Stomach (tissue), 9 donors: ENCODE measurements around the gene PUS1. TPM values are rescaled to one million over a fixed set of nuclear protein-coding genes. Genes with fewer than 3 reads are reported as not detected.

Source experiments
- DNase-seq, 2 donors: peaks; one replicate each; pipeline versions ENCODE4 v3.0.0 to v3.0.0-alpha.2; 2013 to 2019
- H3K27ac ChIP-seq, 5 donors: fragments of 200-600 bp in 4 of 5; sonication (generic) in 4 of 5; one replicate each; pipeline ENCODE4 v1.5.1; 2013 to 2019; ENCODE audit warnings: mild to moderate bottlenecking in 1 of 5, moderate library complexity in 1 of 5
- H3K27me3 ChIP-seq, 3 donors: fragments of 200-600 bp; sonication (generic); one replicate each; pipeline ENCODE4 v1.5.1; 2017 to 2019; ENCODE audit warnings: mixed run types in 1 of 3
- H3K36me3 ChIP-seq, 4 donors: fragments of 200-600 bp; sonication (generic); 1 replicate in 3 of 4; 2 replicates in 1 of 4; pipeline ENCODE4 v1.5.1; 2016 to 2019
- H3K4me1 ChIP-seq, 4 donors: fragments of 200-600 bp; sonication (generic); one replicate each; pipeline ENCODE4 v1.5.1; 2016 to 2019
- H3K4me3 ChIP-seq, 4 donors: fragments of 200-600 bp; sonication (generic) in 3 of 4; one replicate each; pipeline ENCODE4 v1.5.1; 2016 to 2019; ENCODE audit warnings: mild to moderate bottlenecking in 1 of 4
- H3K9me3 ChIP-seq, 4 donors: fragments of 200-600 bp; sonication (generic); one replicate each; pipeline ENCODE4 v1.5.1; 2016 to 2019
- CTCF ChIP-seq, 7 experiments: fragments of 450-650 bp in 4 of 7; fragments of 200-600 bp in 3 of 7; sonication (generic) in 3 of 7; IDR thresholded peaks; one replicate each; pipeline ENCODE4 v1.5.1; 2016 to 2019; ENCODE audit warnings: antibody characterized with exemption in 7 of 7, control low read depth in 2 of 7, mild to moderate bottlenecking in 1 of 7
- EP300 ChIP-seq: sonication (generic); formaldehyde crosslinking; IDR thresholded peaks from one replicate; pipeline ENCODE4 v1.6.1; 2017; ENCODE audit warnings: antibody characterized with exemption
- POLR2A ChIP-seq, 4 donors: fragments of 450-650 bp; IDR thresholded peaks; one replicate each; pipeline ENCODE4 v1.6.1; 2016; ENCODE audit warnings: antibody characterized with exemption in 4 of 4, control low read depth in 2 of 4, mild to moderate bottlenecking in 1 of 4, moderate library complexity in 1 of 4
- POLR2AphosphoS5 ChIP-seq, 3 donors: sonication (generic); formaldehyde crosslinking; IDR thresholded peaks; one replicate each; pipeline ENCODE4 v1.6.1; 2016; ENCODE audit warnings: antibody characterized with exemption in 3 of 3
- WGBS, 5 donors: extraction: QIAGEN DNeasy Blood & Tissue Kit in 3 of 5; methylation state at CpG; one replicate each; pipeline versions ENCODE4 v1.1.5 to v1.1.7; 2013 to 2018; 5-methylcytosine and 5-hydroxymethylcytosine counted together
- intact Hi-C: fragments of 100-400 bp; cut with DNase I; formaldehyde crosslinking; loops from one replicate; pipeline ENCODE4 v1.15.1; 2023; ENCODE audit warnings: low total_unique reads
- polyA plus RNA-seq, 3 donors: library from polyadenylated mRNA; stranded (reverse); fragments of 200-250 nt; gene quantifications; one replicate each; pipeline ENCODE4 v1.2.3, GENCODE V29; 2013
- total RNA-seq, 5 donors: library from RNA; depleted of rRNA; stranded (reverse); fragments of >200 nt; gene quantifications; one replicate each; pipeline versions ENCODE4 v1.1.0 to v1.2.3, GENCODE V29; 2014 to 2016
- donor health status: healthy with polysubstance abuse.
- donor health status: Bipolar disorder and iron deficiency.
- donor health status: healthy.

PUS1 gene
- total and polyA plus RNA-seq, 8 donors: 3.1 to 26.3 (median 12.5) TPM

DNA sequence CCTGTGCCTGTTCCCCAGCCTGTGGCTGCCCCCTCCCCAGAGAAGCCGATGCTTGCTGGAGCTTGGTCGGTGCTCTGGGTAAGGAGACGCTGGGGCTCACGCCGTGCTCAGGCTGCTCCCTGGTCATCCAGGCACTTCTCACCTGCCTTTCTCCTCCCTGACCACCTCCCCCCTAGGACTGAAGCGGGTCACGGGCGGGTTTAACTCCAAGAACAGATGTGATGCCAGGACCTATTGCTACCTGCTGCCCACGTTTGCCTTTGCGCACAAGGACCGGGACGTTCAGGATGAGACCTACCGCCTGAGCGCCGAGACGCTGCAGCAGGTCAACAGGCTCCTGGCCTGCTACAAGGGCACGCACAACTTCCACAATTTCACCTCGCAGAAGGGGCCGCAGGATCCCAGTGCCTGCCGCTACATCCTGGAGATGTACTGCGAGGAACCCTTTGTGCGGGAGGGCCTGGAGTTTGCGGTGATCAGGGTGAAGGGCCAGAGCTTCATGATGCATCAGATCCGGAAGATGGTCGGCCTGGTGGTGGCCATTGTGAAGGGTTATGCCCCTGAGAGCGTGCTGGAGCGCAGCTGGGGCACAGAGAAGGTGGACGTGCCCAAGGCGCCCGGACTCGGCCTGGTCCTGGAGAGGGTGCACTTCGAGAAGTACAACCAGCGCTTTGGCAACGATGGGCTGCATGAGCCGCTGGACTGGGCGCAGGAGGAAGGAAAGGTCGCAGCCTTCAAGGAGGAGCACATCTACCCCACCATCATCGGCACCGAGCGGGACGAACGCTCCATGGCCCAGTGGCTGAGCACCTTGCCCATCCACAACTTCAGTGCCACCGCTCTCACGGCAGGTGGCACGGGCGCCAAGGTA is 12.3 kb downstream of the PUS1 start:
- H3K9me3 ChIP-seq: no peaks in the 10 kb centered on the region
- no peaks in the 10 kb centered on the region for H3K27me3 ChIP-seq
- no peak overlapping the region for H3K4me3 ChIP-seq
- H3K4me1 ChIP-seq: peaks cover 0 to 3% (median 2%) of the 10 kb centered on the region in 4 donors
- H3K27ac ChIP-seq: no peak overlapping the region
- WGBS, 5 donors: 96 to 97% (median 96%) methylated on average over 44 to 46 of the region's 46 CpGs
- peaks cover 24 to 67% (median 65%) of the 10 kb centered on the region in 4 donors for H3K36me3 ChIP-seq
- peak in 1 of 2 donors; percentile 8 for DNase-seq
- intact Hi-C loops: no loop called here
- TF ChIP-seq EP300 (no peak), POLR2A (IDR thresholded peaks at IDR 0.05) (no peak), CTCF (IDR thresholded peaks at IDR 0.05) (no peak), POLR2AphosphoS5 (IDR thresholded peaks at IDR 0.05) (no peak)

DNA sequence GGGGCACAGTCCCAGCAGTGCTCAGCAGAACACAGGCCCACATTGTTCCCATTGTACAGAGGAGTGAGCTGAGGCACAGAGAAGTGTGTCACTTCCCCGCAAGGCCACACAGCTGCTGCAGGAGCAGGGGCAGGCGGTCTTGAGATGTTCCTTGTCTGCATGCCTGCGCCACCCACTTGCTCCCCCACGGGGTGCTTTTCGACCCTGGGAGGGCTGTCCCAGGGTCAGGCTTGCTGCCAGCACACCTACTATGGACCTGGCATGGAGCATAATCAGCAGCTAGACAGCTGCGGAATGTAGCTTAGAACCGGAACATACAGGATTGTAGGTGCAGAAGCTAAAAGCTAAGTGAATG is 12.9 kb downstream of the PUS1 start:
- intact Hi-C loops: no loop called here

DNA sequence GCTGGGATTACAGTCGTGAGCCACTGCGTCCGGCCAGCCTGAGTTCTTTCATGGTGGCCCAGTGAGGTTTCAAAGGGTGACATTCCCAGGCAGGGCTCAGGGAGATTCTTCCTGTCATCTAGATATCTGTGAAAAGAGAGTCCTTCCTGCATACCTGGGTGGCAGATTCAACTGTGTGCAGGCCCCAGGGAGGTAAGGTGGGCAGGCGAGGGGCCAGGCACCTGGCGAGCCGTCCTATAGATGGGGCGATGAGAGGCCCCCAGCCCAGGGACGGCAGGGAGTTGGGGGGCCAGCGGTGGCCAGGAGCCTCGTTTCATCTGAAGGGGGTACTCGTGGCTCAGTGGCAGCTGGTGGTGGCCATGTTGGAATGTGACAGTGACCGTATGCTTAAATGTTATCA is 13.6 kb downstream of the PUS1 start:
- Histone ChIP-seq H3K4me3 (no peak overlapping the region), H3K36me3 (peaks cover 24 to 65% (median 62%) of the 10 kb centered on the region in 4 donors), H3K4me1 (peaks cover 0 to 3% (median 3%) of the 10 kb centered on the region in 4 donors), H3K27me3 (no peaks in the 10 kb centered on the region), H3K27ac (no peak overlapping the region), H3K9me3 (no peaks in the 10 kb centered on the region)
- WGBS, 5 donors: 94 to 96% (median 95%) methylated on average over 10 to 12 of the region's 12 CpGs
- TF ChIP-seq POLR2AphosphoS5 (IDR thresholded peaks at IDR 0.05) (no peak), EP300 (no peak), CTCF (IDR thresholded peaks at IDR 0.05) (no peak), POLR2A (IDR thresholded peaks at IDR 0.05) (no peak)
- DNase-seq: peak in 1 of 2 donors; percentile 7
- intact Hi-C loops: no loop called here

More for the DNA sequence above, 12.9 kb downstream of the PUS1 start:
- no peaks in the 10 kb centered on the region for H3K9me3 ChIP-seq
- WGBS, 5 donors: 91 to 98% (median 95%) methylated on average over 7 of the region's 7 CpGs
- H3K27ac ChIP-seq: no peak overlapping the region
- DNase-seq: no peak
- peaks cover 24 to 65% (median 62%) of the 10 kb centered on the region in 4 donors for H3K36me3 ChIP-seq
- H3K4me1 ChIP-seq: peaks cover 0 to 3% (median 2%) of the 10 kb centered on the region in 4 donors
- H3K27me3 ChIP-seq: no peaks in the 10 kb centered on the region
- no peak overlapping the region for H3K4me3 ChIP-seq
- TF ChIP-seq POLR2AphosphoS5 (IDR thresholded peaks at IDR 0.05): no peak

GRCh38 chr12:131943389-131943788 is 14.3 kb downstream of the PUS1 start:
- peaks cover 24 to 65% (median 62%) of the 10 kb centered on the region in 4 donors for H3K36me3 ChIP-seq
- no peak for DNase-seq
- intact Hi-C loops: no loop called here
- H3K4me1 ChIP-seq: peaks cover 0 to 10% (median 4%) of the 10 kb centered on the region in 4 donors
- no peak overlapping the region for H3K4me3 ChIP-seq
- no peaks in the 10 kb centered on the region for H3K27me3 ChIP-seq
- no peak overlapping the region for H3K27ac ChIP-seq
- 94 to 98% (median 97%) methylated on average over 8 of the region's 8 CpGs for WGBS, 5 donors
- TF ChIP-seq POLR2A (IDR thresholded peaks at IDR 0.05) (no peak), CTCF (IDR thresholded peaks at IDR 0.05) (no peak), POLR2AphosphoS5 (IDR thresholded peaks at IDR 0.05) (no peak), EP300 (no peak)
- H3K9me3 ChIP-seq: no peaks in the 10 kb centered on the region

- peaks cover 24 to 63% (median 61%) of the 10 kb centered on the region in 4 donors for H3K36me3 ChIP-seq
Measured at GRCh38 chr12:131943876-131944275, 14.8 kb downstream of the PUS1 start.

More at GRCh38 chr12:131943876-131944275, 14.8 kb downstream of the PUS1 start:
- Histone ChIP-seq H3K9me3 (no peaks in the 10 kb centered on the region), H3K4me1 (peaks cover 4 to 15% (median 8%) of the 10 kb centered on the region in 4 donors), H3K4me3 (no peak overlapping the region), H3K27me3 (no peaks in the 10 kb centered on the region), H3K27ac (no peak overlapping the region)
- peak in 1 of 2 donors; percentile 1 for DNase-seq
- TF ChIP-seq CTCF (IDR thresholded peaks at IDR 0.05) (no peak), POLR2A (IDR thresholded peaks at IDR 0.05) (no peak), EP300 (no peak), POLR2AphosphoS5 (IDR thresholded peaks at IDR 0.05) (no peak)
- WGBS, 5 donors: 95 to 99% (median 97%) methylated on average over 10 of the region's 10 CpGs
- intact Hi-C loops: no loop called here
